DOHH2 (cell line): ENCODE data around the gene NBAS.

Experiments used
- H3F3A ChIP-seq: fragments of 200-600 bp; sonication (generic), shearing (Covaris generic); 2 replicates; pipeline ENCODE4 v1.6.0; 2016; ENCODE audit warnings: antibody characterized with exemption, mild to moderate bottlenecking; ENCODE audit not compliant: control insufficient read depth, insufficient read depth
- H3K27ac ChIP-seq: fragments of 200-600 bp; sonication (generic); 2 replicates; pipeline ENCODE4 v1.5.1; 2014; ENCODE audit warnings: low read depth, mild to moderate bottlenecking, low read length, moderate library complexity
- H3K27me3 ChIP-seq: fragments of 200-600 bp; sonication (generic); 2 replicates; pipeline ENCODE4 v1.6.1; 2014; ENCODE audit warnings: mild to moderate bottlenecking, low read length, mixed read lengths; ENCODE audit not compliant: control insufficient read depth
- H3K36me3 ChIP-seq: fragments of 200-600 bp; sonication (generic); 2 replicates; pipeline ENCODE4 v1.6.1; 2014; ENCODE audit warnings: mild to moderate bottlenecking, low read length, moderate library complexity, mixed read lengths; ENCODE audit not compliant: control insufficient read depth
- H3K4me1 ChIP-seq: fragments of 200-600 bp; sonication (generic); 2 replicates; pipeline ENCODE4 v1.6.1; 2014; ENCODE audit warnings: mild to moderate bottlenecking, low read length, mixed read lengths; ENCODE audit not compliant: control insufficient read depth
- H3K4me2 ChIP-seq: fragments of 200-600 bp; sonication (generic); 2 replicates; pipeline ENCODE4 v1.6.0; 2014; ENCODE audit warnings: mild to moderate bottlenecking, low read length, moderate library complexity
- H3K4me3 ChIP-seq: fragments of 200-600 bp; sonication (generic); 2 replicates; pipeline ENCODE4 v1.5.1; 2014; ENCODE audit warnings: mild to moderate bottlenecking, low read length, mixed read lengths
- H3K79me2 ChIP-seq: fragments of 200-600 bp; sonication (generic); 2 replicates; pipeline ENCODE4 v1.6.1; 2014; ENCODE audit warnings: mild to moderate bottlenecking, low read length, mixed read lengths; ENCODE audit not compliant: control insufficient read depth
- H3K9me2 ChIP-seq: fragments of 200-600 bp; sonication (generic); replicated peaks from 2 replicates; pipeline ENCODE4 v1.6.1; 2014; ENCODE audit warnings: mild to moderate bottlenecking, low read length, mixed read lengths; ENCODE audit not compliant: control insufficient read depth
- H3K9me3 ChIP-seq: fragments of 200-600 bp; sonication (generic); 2 replicates; pipeline ENCODE4 v1.6.1; 2014; ENCODE audit warnings: antibody characterized with exemption, low read length, mixed read lengths; ENCODE audit not compliant: control insufficient read depth, insufficient read depth
- H4K20me1 ChIP-seq: fragments of 200-600 bp; sonication (generic); 2 replicates; pipeline ENCODE4 v1.6.0; 2014; ENCODE audit warnings: low read depth, mild to moderate bottlenecking, antibody characterized with exemption, low read length, moderate library complexity; ENCODE audit not compliant: control insufficient read depth, insufficient read depth
- CTCF ChIP-seq: fragments of 200-600 bp; sonication (generic); IDR thresholded peaks from one replicate; pipeline ENCODE4 v1.5.1; 2014; ENCODE audit warnings: antibody characterized with exemption, mild to moderate bottlenecking, low read depth, low read length; ENCODE audit not compliant: poor library complexity, severe bottlenecking
- EZH2phosphoT487 ChIP-seq: fragments of 200-600 bp; sonication (generic); IDR thresholded peaks from 2 replicates; pipeline ENCODE4 v1.6.1; 2017; ENCODE audit warnings: borderline replicate concordance, mild to moderate bottlenecking, antibody characterized with exemption, low read length, moderate library complexity, mixed read lengths

The NBAS gene

GRCh38 chr2:15532996-15533395, 28.1 kb downstream of the NBAS start:
- H3K4me1 ChIP-seq = no peaks in the 10 kb centered on the region
- no peak overlapping the region for H3K4me3 ChIP-seq
- no peaks in the 10 kb centered on the region for H3K27me3 ChIP-seq
- no peaks in the 10 kb centered on the region for H3K9me3 ChIP-seq
- H3K79me2 ChIP-seq = no peaks in the 10 kb centered on the region
- no peaks in the 10 kb centered on the region for H3K9me2 ChIP-seq
- no peak overlapping the region for H3K27ac ChIP-seq
- peaks cover 21% of the 10 kb centered on the region for H3K36me3 ChIP-seq
- no peak overlapping the region for H3K4me2 ChIP-seq
- TF ChIP-seq EZH2phosphoT487 (no peak), CTCF (no peak)
- H4K20me1 ChIP-seq = no peaks in the 10 kb centered on the region
- H3F3A ChIP-seq = no peaks in the 10 kb centered on the region

- no peaks in the 10 kb centered on the region for H3K9me3 ChIP-seq
- H3K4me1 ChIP-seq = no peaks in the 10 kb centered on the region
- H3K27ac ChIP-seq = no peak overlapping the region
- H3K4me2 ChIP-seq = no peak overlapping the region
- H4K20me1 ChIP-seq = no peaks in the 10 kb centered on the region
- no peaks in the 10 kb centered on the region for H3K9me2 ChIP-seq
- H3K27me3 ChIP-seq = no peaks in the 10 kb centered on the region
- peaks cover 21% of the 10 kb centered on the region for H3K36me3 ChIP-seq
- H3K79me2 ChIP-seq = no peaks in the 10 kb centered on the region
- TF ChIP-seq CTCF (no peak), EZH2phosphoT487 (no peak)
- H3K4me3 ChIP-seq = no peak overlapping the region
- no peaks in the 10 kb centered on the region for H3F3A ChIP-seq
Measured at GRCh38 chr2:15531095-15531854, 29.9 kb downstream of the NBAS start.

- H3K79me2 ChIP-seq = no peaks in the 10 kb centered on the region
- peaks cover 10% of the 10 kb centered on the region; the same call in 1 of the 2 replicates for H3K36me3 ChIP-seq
- no peaks in the 10 kb centered on the region for H4K20me1 ChIP-seq
- no peak overlapping the region for H3K4me3 ChIP-seq
- TF ChIP-seq EZH2phosphoT487 (no peak), CTCF (no peak)
- H3K27ac ChIP-seq = no peak overlapping the region
- H3K9me3 ChIP-seq = no peaks in the 10 kb centered on the region
- H3K27me3 ChIP-seq = no peaks in the 10 kb centered on the region
- H3K9me2 ChIP-seq = no peaks in the 10 kb centered on the region
- H3F3A ChIP-seq = no peaks in the 10 kb centered on the region
- no peak overlapping the region for H3K4me2 ChIP-seq
- no peaks in the 10 kb centered on the region for H3K4me1 ChIP-seq
Measured at GRCh38 chr2:15527074-15527739, 33.9 kb downstream of the NBAS start.
